Measurements from ENCODE around the gene RIMKLB.

GRCh38 chr12:8722286-8722800 lies 24.6 kb downstream of the RIMKLB start:
- TF ChIP-seq EZH2 (IDR thresholded peaks at IDR 0.05; ENCODE audit: borderline replicate concordance, low read length) (no peak), CTCF (conservative IDR thresholded peaks at IDR 0.05 in 1 of 2, IDR thresholded peaks at IDR 0.05 in 1 of 2; ENCODE audit: extremely low read depth in 1 of 2, insufficient read depth in 1 of 2, low read depth in 1 of 2, low read length in 2 of 2) (no peak)

Measured in mammary epithelial cell (primary cell).